ENCODE measurements around the gene HIGD1B. TPM values are rescaled to one million over a fixed set of nuclear protein-coding genes. Genes with fewer than 3 reads are reported as not detected.

The HIGD1B gene
- total RNA-seq (2022; extraction: Qiagen RNA extraction) = not detected in 5 replicates

GRCh38 chr17:44847586-44847985 is at the start of gene HIGD1B:
TSS of gene HIGD1B (plus strand) at chr17:44847883. CDS start at chr17:44848153, 270 bp downstream.

GRCh38 chr17:44829523-44830358 is 17.9 kb upstream of the HIGD1B start, which contains the start of gene GJC1:
TSS of gene GJC1 (minus strand) at chr17:44830287. CDS start at chr17:44805817, 24,470 bp downstream.

GRCh38 chr17:44899074-44899782 is 51.5 kb downstream of the HIGD1B start, which contains the start of gene EFTUD2:
TSS of gene EFTUD2 (minus strand) at chr17:44899445. CDS start at chr17:44894521, 4,924 bp downstream.

Other genes starting within 250 kb of the HIGD1B start
- 1.7 to 3.8 TPM (median 2.8 TPM) in 5 replicates for gene MEIOC, start 191.4 kb upstream of the HIGD1B start, total RNA-seq (2022; extraction: Qiagen RNA extraction)
- 31.1 to 35.8 TPM (median 33.1 TPM) in 5 replicates for gene CCDC43, start 158.1 kb upstream of the HIGD1B start, total RNA-seq (2022; extraction: Qiagen RNA extraction)
- 17.9 to 24.5 TPM (median 23.0 TPM) in 5 replicates for gene DBF4B, start 139.2 kb upstream of the HIGD1B start, total RNA-seq (2022; extraction: Qiagen RNA extraction)
- gene ADAM11, start 88.9 kb upstream of the HIGD1B start, total RNA-seq (2022; extraction: Qiagen RNA extraction) = 1.2 to 2.2 TPM (median 1.9 TPM) in 5 replicates
- gene GJC1, start 17.6 kb upstream of the HIGD1B start, total RNA-seq (2022; extraction: Qiagen RNA extraction) = 24.4 to 34.2 TPM (median 32.2 TPM) in 5 replicates
- 142 to 168 TPM (median 157 TPM) in 5 replicates for gene EFTUD2, start 51.6 kb downstream of the HIGD1B start, total RNA-seq (2022; extraction: Qiagen RNA extraction)
- 0.37 to 0.66 TPM (median 0.61 TPM) in 5 replicates for gene GFAP, start 67.6 kb downstream of the HIGD1B start, total RNA-seq (2022; extraction: Qiagen RNA extraction)
- 23.4 to 41.8 TPM (median 41.7 TPM) in 5 replicates for gene KIF18B, start 99.9 kb downstream of the HIGD1B start, total RNA-seq (2022; extraction: Qiagen RNA extraction)
- 15.9 to 33.2 TPM (median 27.2 TPM) in 5 replicates for gene C1QL1, start 120.4 kb downstream of the HIGD1B start, total RNA-seq (2022; extraction: Qiagen RNA extraction)
- 14.4 to 20.1 TPM (median 18.1 TPM) in 5 replicates for gene DCAKD, start 203.7 kb downstream of the HIGD1B start, total RNA-seq (2022; extraction: Qiagen RNA extraction)
- 225 to 369 TPM (median 244 TPM) in 5 replicates for gene NMT1, start 213.4 kb downstream of the HIGD1B start, total RNA-seq (2022; extraction: Qiagen RNA extraction)

All from A549 treated with dexamethasone at 1 μM for 4 hours (cell line).